CD4-positive, alpha-beta T cell treated with Interleukin-21 for 1 hour (primary cell): ENCODE measurements around the gene GJC3.
"Not testable (repeated sequence)": the region's sequence is repeated elsewhere in the genome, so short reads cannot be mapped to it uniquely, and the experiment has no call there.

Experiments
- DNase-seq: peaks from one replicate; pipeline ENCODE4 v3.0.0-alpha.2; 2020

Gene GJC3

GRCh38 chr7:99928994-99929729 is at the start of gene GJC3:
Gene GJC3, minus strand, starts transcription at chr7:99929620. Its CDS starts 0 bp downstream, at chr7:99929620.
- peak; percentile 44 for DNase-seq

- DNase-seq = no peak
Measured at GRCh38 chr7:99976626-99977025, 47.2 kb upstream of the GJC3 start.

DNA sequence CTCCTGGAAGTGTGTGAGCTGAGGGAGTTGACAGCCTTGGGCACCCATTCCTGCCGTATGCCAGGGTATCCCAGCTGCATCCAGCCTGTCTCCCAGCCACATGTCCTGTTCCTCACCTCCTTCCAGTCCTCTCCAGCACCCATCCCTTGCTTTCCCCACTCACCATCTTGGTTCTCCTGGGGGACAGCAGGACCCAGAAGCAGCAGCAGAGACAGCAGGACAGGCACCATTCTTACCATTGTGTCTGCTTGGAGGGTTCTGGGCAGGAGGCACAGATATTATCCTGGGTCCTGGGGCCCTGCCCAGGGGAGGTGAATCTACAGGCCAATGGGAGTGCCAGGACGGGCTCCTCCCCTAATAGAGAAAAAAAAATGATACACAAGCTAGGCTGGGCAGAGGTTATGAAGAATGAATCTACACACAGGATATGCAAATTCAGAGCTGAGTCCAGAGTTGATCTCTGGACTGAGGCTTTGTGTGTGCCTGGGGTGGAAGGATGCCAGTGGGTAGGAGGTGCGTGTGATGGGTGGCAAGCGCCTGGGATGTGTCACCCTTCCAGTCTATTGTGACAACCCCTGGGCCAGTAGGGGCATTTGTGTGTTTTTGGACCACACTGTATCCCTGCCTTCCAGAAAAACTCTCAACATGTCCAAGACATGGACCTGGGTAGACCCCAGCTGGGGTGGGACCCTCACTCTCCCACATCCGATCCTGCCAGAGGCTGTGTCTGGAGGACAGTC is 46.5 kb upstream of the GJC3 start, which contains the start of gene AZGP1:
Gene AZGP1, minus strand, starts transcription at position 250 of the 740 bp plus-strand sequence. Its CDS starts 11 bp downstream, at position 239.
- no peak for DNase-seq

GRCh38 chr7:99974681-99975080 is 45.3 kb upstream of the GJC3 start:
- no peak for DNase-seq

- not testable (repeated sequence) for DNase-seq
Measured at GRCh38 chr7:99973817-99974216, 44.4 kb upstream of the GJC3 start.

DNA sequence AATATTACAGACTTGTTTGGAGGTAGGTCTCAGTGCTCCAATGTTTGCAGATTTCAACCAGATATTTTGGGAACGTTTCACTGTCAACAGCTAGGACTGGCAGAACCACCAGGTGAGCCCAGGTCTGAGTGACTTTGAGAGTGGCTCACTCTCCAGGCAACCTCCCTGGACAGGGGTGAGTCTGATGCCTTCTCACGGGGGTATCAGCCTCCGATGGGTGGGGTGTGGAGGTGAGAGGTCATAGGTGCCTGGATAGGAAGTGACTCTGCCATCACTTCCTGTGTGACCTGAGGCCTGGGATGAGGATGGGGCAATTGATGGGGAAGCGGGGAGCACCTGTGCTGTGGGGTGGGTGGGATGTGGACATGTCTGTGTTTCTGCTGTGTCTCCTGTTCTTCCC is 41.8 kb upstream of the GJC3 start:
- DNase-seq = no peak

- DNase-seq = not testable (repeated sequence)
Measured at GRCh38 chr7:99969813-99970212, 40.4 kb upstream of the GJC3 start.

DNA sequence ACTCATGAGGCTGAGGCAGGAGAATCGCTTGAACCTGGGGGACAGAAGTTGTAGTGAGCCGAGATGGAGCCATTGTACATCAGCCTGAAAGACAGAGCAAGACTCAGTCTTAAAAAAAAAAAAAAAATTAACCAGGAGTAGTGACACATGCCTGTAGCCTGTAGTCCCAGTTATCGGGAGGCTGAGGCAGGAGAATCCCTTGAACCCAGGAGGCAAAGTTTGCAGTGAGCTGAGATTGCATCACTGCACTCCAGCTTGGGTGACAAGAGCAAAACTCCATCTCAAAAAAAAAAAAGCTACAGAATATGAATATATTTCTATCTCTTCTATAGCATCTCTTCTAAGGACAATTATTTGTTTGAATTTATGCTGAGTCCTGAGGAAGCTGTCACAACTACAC is 39.9 kb upstream of the GJC3 start:
- DNase-seq = no peak

GRCh38 chr7:99958564-99959227 is 29.3 kb upstream of the GJC3 start:
- DNase-seq = no peak

DNA sequence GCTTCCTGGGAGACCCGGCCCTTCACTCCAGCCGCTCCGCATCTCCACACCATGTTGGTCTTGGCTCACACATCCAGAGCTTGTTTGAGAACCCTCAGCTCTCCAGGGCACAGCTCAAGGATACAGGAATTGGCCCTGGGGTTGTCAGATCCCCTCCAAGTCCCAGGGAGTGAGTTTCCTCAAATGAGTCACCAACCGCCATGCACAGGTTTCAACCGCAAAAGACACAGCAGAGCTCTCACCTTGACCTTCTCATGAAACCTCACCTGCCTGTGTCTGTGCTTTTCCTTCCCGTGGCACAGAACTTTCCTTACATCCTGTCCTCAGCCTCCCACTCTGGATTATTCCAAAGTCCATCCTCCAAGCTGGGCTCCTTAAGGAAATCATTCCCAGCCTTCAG is 25.8 kb upstream of the GJC3 start:
- DNase-seq = no peak

DNA sequence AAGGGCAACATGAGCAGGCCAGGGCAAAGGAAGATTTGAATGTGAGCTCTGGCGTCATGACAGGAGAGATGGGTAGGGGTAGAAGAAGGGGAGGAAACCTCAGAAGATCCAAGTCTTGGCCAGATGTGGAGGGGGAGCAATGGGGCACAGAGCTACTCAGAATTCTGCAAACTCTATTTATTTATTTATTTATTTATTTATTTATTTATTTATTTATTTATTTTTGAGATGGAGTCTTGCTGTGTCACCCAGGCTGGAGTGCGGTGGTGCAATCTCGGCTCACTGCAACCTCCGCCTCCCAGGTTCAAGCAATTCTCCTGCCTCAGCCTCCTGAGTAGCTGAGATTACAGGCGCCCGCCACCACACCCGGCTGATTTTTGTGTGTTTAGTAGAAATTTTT is 25.2 kb upstream of the GJC3 start:
- not testable (repeated sequence) for DNase-seq

DNA sequence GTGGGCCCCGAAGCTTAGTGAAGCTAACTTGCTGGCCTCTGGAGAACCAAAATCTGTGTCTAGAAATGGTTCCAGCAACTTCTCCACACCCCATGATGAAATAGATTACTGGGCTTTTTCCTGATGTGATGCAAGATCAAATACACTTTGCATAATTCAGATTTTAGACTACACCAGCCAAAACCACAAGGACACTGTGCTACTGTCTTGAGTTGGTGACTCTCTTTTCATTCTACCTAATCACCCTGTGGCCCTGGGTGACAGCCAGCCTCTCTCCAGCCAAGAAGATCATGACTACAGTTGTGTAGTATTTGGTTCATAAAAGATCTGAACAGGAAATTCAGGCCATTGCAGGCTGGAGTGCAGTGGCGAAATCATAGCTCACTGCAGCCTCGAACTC is 24.2 kb upstream of the GJC3 start:
- no peak for DNase-seq

- DNase-seq = not testable (repeated sequence)
Measured at GRCh38 chr7:99952649-99953048, 23.2 kb upstream of the GJC3 start.

DNA sequence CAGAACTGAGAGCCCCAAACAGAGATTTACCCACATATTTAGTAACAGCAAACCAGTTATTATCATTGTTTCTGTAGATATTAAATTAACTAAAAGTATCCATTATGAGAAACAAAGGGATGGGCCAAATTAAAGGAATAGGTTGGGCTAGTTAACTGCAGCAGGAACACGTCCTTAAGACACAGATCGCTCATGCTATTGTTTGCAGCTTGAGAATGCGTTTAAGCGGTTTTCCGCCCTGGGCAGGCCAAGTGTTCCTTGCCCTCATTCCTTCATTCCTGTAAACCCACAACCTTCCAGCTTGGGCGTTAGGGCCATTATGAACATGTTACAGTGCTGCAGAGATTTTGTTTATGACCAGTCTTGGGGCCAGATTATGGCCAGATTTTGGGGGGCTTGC is 21.4 kb upstream of the GJC3 start:
- not testable (repeated sequence) for DNase-seq

DNA sequence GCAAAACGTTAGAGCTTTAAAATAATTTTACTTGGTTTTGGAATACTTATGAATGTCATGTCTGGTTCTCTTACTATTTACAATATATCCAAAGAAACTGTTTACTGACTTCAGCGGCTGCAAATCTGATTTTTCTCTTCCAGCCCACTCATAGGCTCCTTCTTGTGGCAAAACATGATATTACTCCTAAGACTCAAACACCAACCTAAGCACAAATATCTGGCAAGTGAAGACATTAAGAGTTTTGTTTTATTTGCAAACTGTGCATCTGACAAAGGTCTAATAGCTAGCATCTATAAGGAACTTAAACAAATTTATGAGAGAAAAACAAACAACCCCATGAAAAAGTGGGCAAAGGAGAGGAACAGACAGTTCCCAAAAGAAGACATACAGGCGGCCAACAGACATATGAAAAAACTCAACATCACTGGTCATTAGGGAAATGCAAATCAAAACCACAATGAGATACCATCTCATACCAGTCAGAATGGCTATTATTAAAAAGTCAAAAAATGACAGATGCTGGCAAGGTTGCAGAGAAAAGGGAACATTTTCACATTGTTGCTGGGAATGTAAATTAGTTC is 20.3 kb upstream of the GJC3 start:
- DNase-seq = peak; percentile 26

- no peak for DNase-seq
Measured at GRCh38 chr7:99947608-99948007, 18.2 kb upstream of the GJC3 start.

GRCh38 chr7:99944497-99945070 is 15.2 kb upstream of the GJC3 start:
- no peak for DNase-seq

GRCh38 chr7:99943641-99944496 is 14.4 kb upstream of the GJC3 start:
- no peak for DNase-seq

- DNase-seq = no peak
Measured at GRCh38 chr7:99938296-99938695, 8.9 kb upstream of the GJC3 start.

- DNase-seq = not testable (repeated sequence)
Measured at GRCh38 chr7:99935009-99935408, 5.6 kb upstream of the GJC3 start.

- no peak for DNase-seq
Measured at GRCh38 chr7:99930376-99930775, 956 bp upstream of the GJC3 start.

DNA sequence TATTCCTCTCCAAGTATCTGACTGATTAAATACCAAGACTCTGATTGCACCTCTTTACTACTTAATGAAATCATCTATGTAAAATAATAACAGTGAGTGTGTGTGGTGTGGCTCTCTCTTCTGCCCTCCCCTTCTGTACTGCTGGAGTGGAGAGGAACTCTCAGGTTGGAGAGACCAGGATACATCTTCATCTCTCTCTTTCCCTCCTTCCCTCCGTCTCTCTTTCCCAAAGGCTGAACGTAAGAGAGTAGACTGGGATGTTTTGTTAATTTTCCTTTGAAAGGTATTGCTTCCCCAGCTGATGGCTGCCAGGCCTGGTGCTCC is 272 bp upstream of the GJC3 start:
- DNase-seq = no peak
